ENCODE data around the gene SCN8A.
"Not testable (repeated sequence)": the region's sequence is repeated elsewhere in the genome, so short reads cannot be mapped to it uniquely, and the experiment has no call there.

The SCN8A gene

GRCh38 chr12:51815571-51815970 lies 224.5 kb downstream of the SCN8A start:
- no peak for DNase-seq (ENCODE audit: low read depth in 2 of 2)

GRCh38 chr12:51817027-51817953 lies 226.3 kb downstream of the SCN8A start:
- no peak for DNase-seq (ENCODE audit: low read depth in 2 of 2)

- no peak for DNase-seq (ENCODE audit: low read depth in 2 of 2)
Measured at GRCh38 chr12:51818086-51818485, 227.1 kb downstream of the SCN8A start.

GRCh38 chr12:51818566-51819300 lies 227.7 kb downstream of the SCN8A start:
- no peak for DNase-seq (ENCODE audit: low read depth in 2 of 2)

GRCh38 chr12:51819736-51820525 lies 228.9 kb downstream of the SCN8A start:
- DNase-seq (ENCODE audit: low read depth in 2 of 2) = no peak

GRCh38 chr12:51820526-51821439 lies 229.8 kb downstream of the SCN8A start:
- DNase-seq (ENCODE audit: low read depth in 2 of 2) = peak; percentile 70 to 78

- no peak for DNase-seq (ENCODE audit: low read depth in 2 of 2)
Measured at GRCh38 chr12:51821440-51822260, 230.6 kb downstream of the SCN8A start.

GRCh38 chr12:51822261-51822616 lies 231.2 kb downstream of the SCN8A start:
- no peak for DNase-seq (ENCODE audit: low read depth in 2 of 2)

- DNase-seq (ENCODE audit: low read depth in 2 of 2) = no peak
Measured at GRCh38 chr12:51822956-51823355, 231.9 kb downstream of the SCN8A start.

- DNase-seq (ENCODE audit: low read depth in 2 of 2) = no peak
Measured at GRCh38 chr12:51823875-51824565, 233.0 kb downstream of the SCN8A start.

GRCh38 chr12:51825216-51825615 lies 234.2 kb downstream of the SCN8A start:
- no peak for DNase-seq (ENCODE audit: low read depth in 2 of 2)

- DNase-seq (ENCODE audit: low read depth in 2 of 2) = no peak
Measured at GRCh38 chr12:51826881-51827280, 235.8 kb downstream of the SCN8A start.

GRCh38 chr12:51827925-51828818 lies 237.1 kb downstream of the SCN8A start:
- peak; percentile 60 to 63 for DNase-seq (ENCODE audit: low read depth in 2 of 2)

- DNase-seq (ENCODE audit: low read depth in 2 of 2) = no peak
Measured at GRCh38 chr12:51829011-51829481, 238.0 kb downstream of the SCN8A start.

- DNase-seq (ENCODE audit: low read depth in 2 of 2) = no peak
Measured at GRCh38 chr12:51829641-51830040, 238.6 kb downstream of the SCN8A start.

- DNase-seq (ENCODE audit: low read depth in 2 of 2) = not testable (repeated sequence)
Measured at GRCh38 chr12:51831817-51832216, 240.8 kb downstream of the SCN8A start.

- no peak for DNase-seq (ENCODE audit: low read depth in 2 of 2)
Measured at GRCh38 chr12:51832354-51833107, 241.5 kb downstream of the SCN8A start.
